ENCODE measurements around the gene PTTG1. TPM values are rescaled to one million over a fixed set of nuclear protein-coding genes. Genes with fewer than 3 reads are reported as not detected.

Gene PTTG1
- total and polyA plus RNA-seq, 2 of the 4 experiments (the other 2 are of a cell fraction), result 98.6 to 118 TPM

- Histone ChIP-seq H2BK5ac (ENCODE audit: low read depth, low read length, poor library complexity, severe bottlenecking) (peak overlapping the region; percentile 3), H4K5ac (ENCODE audit: low read depth, low read length) (no peak overlapping the region), H2AK5ac (ENCODE audit: low read depth, low read length) (peak overlapping the region; percentile 56; the same call in 1 of the 2 replicates), H3K23ac (ENCODE audit: low read depth, low read length) (no peak overlapping the region), H2AK9ac (replicated peaks; ENCODE audit: low read depth, low read length, poor library complexity) (no peak overlapping the region), H3K79me1 (ENCODE audit: low read depth in 1 of 2, low read length in 2 of 2) (no peaks in the 10 kb centered on the region), H3K9me1 (ENCODE audit: insufficient read depth, low read length) (peaks cover 3% of the 10 kb centered on the region; the same call in 1 of the 2 replicates), H4K8ac (ENCODE audit: low read depth in 2 of 2, low read length in 2 of 2) (0 out of 4 replicates have a peak overlapping the region, but pooled peaks of 1 of the 2 experiments have one; percentile 8), H3K14ac (replicated peaks; ENCODE audit: low read depth, low read length) (no peak overlapping the region), H4K91ac (ENCODE audit: insufficient read depth, low read depth, low read length) (peak overlapping the region; percentile 6; the same call in 1 of the 2 replicates), H2BK15ac (ENCODE audit: low read depth, low read length) (0 out of 3 replicates have a peak overlapping the region, but pooled peaks have one; percentile 15), H2AFZ (replicated peaks; ENCODE audit: low read length, poor library complexity) (peak overlapping the region; percentile 4), H3K4me3 (ENCODE audit: insufficient read depth, low read depth, low read length) (no peak overlapping the region), H3K4me2 (ENCODE audit: low read depth, low read length) (no peak overlapping the region; the same call in 1 of the 2 replicates), H3K36me3 (ENCODE audit: control insufficient read depth, insufficient read depth, low read length) (no peaks in the 10 kb centered on the region), H2BK20ac (ENCODE audit: low read depth, low read length) (no peak overlapping the region), H3K9ac (ENCODE audit: low read depth, low read length) (no peak overlapping the region), H2BK120ac (ENCODE audit: low read depth, low read length) (peak overlapping the region; percentile 5; the same call in 1 of the 2 replicates), H3K27me3 (ENCODE audit: control insufficient read depth, insufficient read depth, low read length) (no peaks in the 10 kb centered on the region), H4K20me1 (ENCODE audit: insufficient read depth, low read length) (no peaks in the 10 kb centered on the region), H3K4ac (ENCODE audit: low read depth, low read length) (peak overlapping the region; percentile 45; the same call in 1 of the 2 replicates), H3K56ac (ENCODE audit: extremely low read depth, insufficient read depth, low read length) (no peak overlapping the region), H3K9me3 (ENCODE audit: control insufficient read depth, insufficient read depth, low read length) (no peaks in the 10 kb centered on the region), H3K27ac (ENCODE audit: insufficient read depth, low read length) (peak overlapping the region; percentile 54; the same call in 1 of the 2 replicates), H3K4me1 (ENCODE audit: control insufficient read depth, insufficient read depth, low read length) (peaks cover 11% of the 10 kb centered on the region), H3K18ac (ENCODE audit: low read depth, low read length) (peak overlapping the region; percentile 75; the same call in 1 of the 2 replicates)
- dilution Hi-C loops (cut with HindIII; ENCODE audit: low sequenced_read_pairs, unreplicated experiment), result no loop called here
- 100% methylated on average over 1 of the region's 2 CpGs; no CpG with 5 or more reads in 1 of the 2 experiments for WGBS, 2 experiments (ENCODE audit: extremely low coverage in 2 of 2, insufficient read length in 1 of 2)
- in situ Hi-C loops (cut with MboI; ENCODE audit: low sequenced_read_pairs), result no loop called here
- ATAC-seq (ENCODE audit: low read depth) (no peak), DNase-seq (no peak)
- BruUV-seq (replicated peaks), result no TSS peak
- intact Hi-C loops (cut with micrococcal nuclease), result no loop called here
- POLR2A ChIA-PET (ENCODE audit: unreplicated experiment), result no interaction called here
- TF ChIP-seq MXI1 (IDR thresholded peaks at IDR 0.05; ENCODE audit: borderline replicate concordance, low read depth, low read length), result no peak
- no peak for TF ChIP-seq NFE2L2 (IDR thresholded peaks at IDR 0.05; ENCODE audit: low read depth, low read length)
- no peak for TF ChIP-seq BHLHE40 (IDR thresholded peaks at IDR 0.05; ENCODE audit: low read depth, low read length)
- TF ChIP-seq RAD21 (IDR thresholded peaks at IDR 0.05; ENCODE audit: low read length), result no peak
- no peak for TF ChIP-seq USF2 (IDR thresholded peaks at IDR 0.05; ENCODE audit: low read depth, low read length)
- TF ChIP-seq SMC3 (IDR thresholded peaks at IDR 0.05; ENCODE audit: low read depth, low read length), result no peak
- TF ChIP-seq CEBPB (IDR thresholded peaks at IDR 0.05; ENCODE audit: low read depth, low read length), result no peak
- no peak for TF ChIP-seq CHD1 (IDR thresholded peaks at IDR 0.05; ENCODE audit: low read depth, low read length)
- TF ChIP-seq, protein P1, sequence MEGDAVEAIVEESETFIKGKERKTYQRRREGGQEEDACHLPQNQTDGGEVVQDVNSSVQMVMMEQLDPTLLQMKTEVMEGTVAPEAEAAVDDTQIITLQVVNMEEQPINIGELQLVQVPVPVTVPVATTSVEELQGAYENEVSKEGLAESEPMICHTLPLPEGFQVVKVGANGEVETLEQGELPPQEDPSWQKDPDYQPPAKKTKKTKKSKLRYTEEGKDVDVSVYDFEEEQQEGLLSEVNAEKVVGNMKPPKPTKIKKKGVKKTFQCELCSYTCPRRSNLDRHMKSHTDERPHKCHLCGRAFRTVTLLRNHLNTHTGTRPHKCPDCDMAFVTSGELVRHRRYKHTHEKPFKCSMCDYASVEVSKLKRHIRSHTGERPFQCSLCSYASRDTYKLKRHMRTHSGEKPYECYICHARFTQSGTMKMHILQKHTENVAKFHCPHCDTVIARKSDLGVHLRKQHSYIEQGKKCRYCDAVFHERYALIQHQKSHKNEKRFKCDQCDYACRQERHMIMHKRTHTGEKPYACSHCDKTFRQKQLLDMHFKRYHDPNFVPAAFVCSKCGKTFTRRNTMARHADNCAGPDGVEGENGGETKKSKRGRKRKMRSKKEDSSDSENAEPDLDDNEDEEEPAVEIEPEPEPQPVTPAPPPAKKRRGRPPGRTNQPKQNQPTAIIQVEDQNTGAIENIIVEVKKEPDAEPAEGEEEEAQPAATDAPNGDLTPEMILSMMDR (conservative IDR thresholded peaks at IDR 0.05; ENCODE audit: low read depth, low read length), result no peak
- no peak for TF ChIP-seq POLR2A (IDR thresholded peaks at IDR 0.05; ENCODE audit: low read depth, low read length)
- no peak for TF ChIP-seq RFX5 (IDR thresholded peaks at IDR 0.05; ENCODE audit: low read depth, low read length)
- no peak for TF ChIP-seq MAFK (IDR thresholded peaks at IDR 0.05; ENCODE audit: low read depth, low read length)
- no peak for TF ChIP-seq FOS (IDR thresholded peaks at IDR 0.05; ENCODE audit: low read depth, low read length)
- no peak for TF ChIP-seq RCOR1 (IDR thresholded peaks at IDR 0.05; ENCODE audit: insufficient replicate concordance, low read length)
- TF ChIP-seq MAZ (IDR thresholded peaks at IDR 0.05; ENCODE audit: borderline replicate concordance, low read depth, low read length), result no peak
- no peak for TF ChIP-seq ELK1 (IDR thresholded peaks at IDR 0.05; ENCODE audit: borderline replicate concordance, low read depth, low read length)
- CTCF ChIA-PET, result interaction anchor here (2.7 kb wide), 1 partner anchor 23 kb away, joined by 9 read pairs; no protein-coding TSS in a partner anchor
Measured at GRCh38 chr5:160462167-160462566, 40.5 kb downstream of the PTTG1 start.

Data from IMR-90 (cell line).